LNCaP clone FGC (cell line): ENCODE data around the gene NRSN2.

ENCODE experiments used
- DNase-seq: peaks from one replicate; pipeline ENCODE4 v3.0.0-alpha.2; 2011; ENCODE audit warnings: low read depth
- H3K4me3 ChIP-seq: 2 replicates; pipeline ENCODE4 v1.5.1; 2011; ENCODE audit warnings: mild to moderate bottlenecking, low read depth, low read length, control low read depth
- CTCF ChIP-seq: IDR thresholded peaks from 2 replicates; pipeline ENCODE4 v1.5.1; 2012; ENCODE audit warnings: mild to moderate bottlenecking; ENCODE audit not compliant: control insufficient read depth, insufficient read depth; ENCODE audit errors: extremely low read depth

Gene NRSN2

GRCh38 chr20:308427-309038, 38.4 kb upstream of the NRSN2 start:
- TF ChIP-seq CTCF: no peak
- DNase-seq: no peak
- H3K4me3 ChIP-seq: no peak overlapping the region

DNA sequence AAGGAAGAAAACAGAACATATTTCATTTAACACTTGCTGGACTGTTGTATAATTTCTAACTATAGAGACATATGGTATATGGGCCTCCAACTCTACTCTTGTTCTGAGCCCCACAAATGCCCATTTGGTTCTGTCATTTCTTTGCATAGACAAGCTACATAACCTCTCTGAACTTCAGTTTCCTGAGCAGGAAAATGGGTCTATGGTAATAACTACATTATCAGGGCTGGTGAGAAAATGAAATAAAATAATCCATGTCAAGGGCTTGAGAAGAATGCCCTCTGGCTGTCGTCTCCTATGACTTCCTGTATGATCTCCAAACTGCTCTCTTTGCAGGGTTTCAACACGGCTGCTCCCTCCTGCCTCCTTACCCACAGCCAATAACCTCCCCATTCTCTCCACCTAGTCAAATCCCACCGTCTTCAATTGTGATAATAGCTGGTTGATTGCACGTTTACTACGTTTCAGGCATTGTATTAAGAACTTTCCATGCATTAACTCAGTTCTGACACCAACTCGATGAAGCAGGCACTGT, 37.5 kb upstream of the NRSN2 start:
- no peak for TF ChIP-seq CTCF
- DNase-seq: no peak
- H3K4me3 ChIP-seq: no peak overlapping the region

GRCh38 chr20:309841-310644, 36.9 kb upstream of the NRSN2 start:
- H3K4me3 ChIP-seq: no peak overlapping the region
- DNase-seq: no peak
- no peak for TF ChIP-seq CTCF

DNA sequence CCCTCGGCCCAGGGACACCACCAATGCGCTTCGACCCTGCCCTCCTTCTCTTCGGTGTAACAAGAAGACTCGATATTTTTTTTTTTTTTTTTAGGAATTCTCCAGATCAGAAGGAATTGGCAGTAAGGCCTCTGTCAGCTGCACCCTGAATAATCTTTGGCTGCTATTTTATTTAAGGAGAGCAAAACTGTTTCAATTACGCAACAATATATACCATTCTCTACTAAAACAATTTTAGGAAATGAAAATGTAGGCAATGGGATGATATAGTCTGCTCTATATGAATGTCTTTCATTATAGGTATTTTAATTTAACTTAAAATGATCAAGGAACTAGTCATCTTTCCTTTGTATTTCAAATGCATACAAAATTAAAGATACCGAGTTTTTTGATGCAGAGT, 36.3 kb upstream of the NRSN2 start:
- H3K4me3 ChIP-seq: no peak overlapping the region
- no peak for DNase-seq
- no peak for TF ChIP-seq CTCF

GRCh38 chr20:311609-312008, 35.3 kb upstream of the NRSN2 start:
- H3K4me3 ChIP-seq: no peak overlapping the region
- no peak for DNase-seq
- TF ChIP-seq CTCF: no peak

DNA sequence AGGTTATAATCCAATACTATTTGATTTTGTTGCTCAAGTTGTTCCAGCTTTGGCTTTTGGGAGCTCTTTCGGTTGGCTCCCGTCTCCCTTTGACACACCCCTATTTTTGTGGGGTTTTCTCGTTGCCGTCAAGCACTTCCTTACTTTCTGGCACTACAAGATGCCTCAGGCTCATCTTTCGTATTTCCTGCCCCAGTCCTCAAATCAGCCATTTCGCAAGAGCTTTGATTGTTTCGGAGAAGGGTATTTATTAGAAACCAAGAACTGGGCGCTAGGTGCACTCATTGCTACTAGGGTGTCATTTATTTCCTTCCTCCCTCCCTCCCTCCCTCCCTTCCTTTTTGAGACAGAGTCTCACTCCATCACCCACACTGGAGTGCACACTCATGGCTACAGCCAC, 34.8 kb upstream of the NRSN2 start:
- no peak for DNase-seq
- no peak overlapping the region for H3K4me3 ChIP-seq
- no peak for TF ChIP-seq CTCF
